ENCODE measurements around the gene RIN3. TPM values are rescaled to one million over a fixed set of nuclear protein-coding genes. Genes with fewer than 3 reads are reported as not detected.
"Not testable (repeated sequence)": the region's sequence is repeated elsewhere in the genome, so short reads cannot be mapped to it uniquely, and the experiment has no call there.

RIN3 gene
- total RNA-seq, 2 donors from 2014 or later: 8.8 to 41.6 TPM

DNA sequence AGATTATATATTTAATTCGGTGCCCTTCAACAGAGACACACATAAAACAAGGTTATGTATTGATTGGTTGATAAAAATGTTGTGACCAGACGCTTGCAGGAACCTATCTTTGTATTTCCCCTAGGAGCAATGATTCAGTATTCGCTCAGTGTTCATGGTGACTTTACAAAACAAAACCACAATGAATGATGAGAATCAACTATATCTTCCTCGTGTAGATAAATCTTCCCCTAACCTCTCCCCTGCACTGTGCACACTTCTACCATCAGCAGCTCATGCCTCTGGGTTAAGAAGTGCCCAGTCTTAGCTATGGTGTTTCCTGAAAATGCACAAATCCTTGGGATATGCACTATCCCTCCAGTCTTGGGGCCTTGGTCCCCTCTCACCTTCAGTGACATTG is 16.3 kb downstream of the RIN3 start:
- Histone ChIP-seq H3K27me3 (replicated peaks; ENCODE audit: insufficient read depth) (no peaks in the 10 kb centered on the region), H3K9me3 (no peaks in the 10 kb centered on the region), H3K4me3 (no peak overlapping the region), H3K4me1 (replicated peaks) (no peaks in the 10 kb centered on the region), H3K36me3 (no peaks in the 10 kb centered on the region), H3K27ac (no peak overlapping the region)
- 72% methylated on average over 4 of the region's 4 CpGs for WGBS
- intact Hi-C loops (cut with DNase I): no loop called here
- no peak for DNase-seq (ENCODE audit: low spot score)
- TF ChIP-seq POLR2AphosphoS5 (IDR thresholded peaks at IDR 0.05) (no peak), POLR2A (IDR thresholded peaks at IDR 0.05) (no peak)
- TF ChIP-seq, protein P1, sequence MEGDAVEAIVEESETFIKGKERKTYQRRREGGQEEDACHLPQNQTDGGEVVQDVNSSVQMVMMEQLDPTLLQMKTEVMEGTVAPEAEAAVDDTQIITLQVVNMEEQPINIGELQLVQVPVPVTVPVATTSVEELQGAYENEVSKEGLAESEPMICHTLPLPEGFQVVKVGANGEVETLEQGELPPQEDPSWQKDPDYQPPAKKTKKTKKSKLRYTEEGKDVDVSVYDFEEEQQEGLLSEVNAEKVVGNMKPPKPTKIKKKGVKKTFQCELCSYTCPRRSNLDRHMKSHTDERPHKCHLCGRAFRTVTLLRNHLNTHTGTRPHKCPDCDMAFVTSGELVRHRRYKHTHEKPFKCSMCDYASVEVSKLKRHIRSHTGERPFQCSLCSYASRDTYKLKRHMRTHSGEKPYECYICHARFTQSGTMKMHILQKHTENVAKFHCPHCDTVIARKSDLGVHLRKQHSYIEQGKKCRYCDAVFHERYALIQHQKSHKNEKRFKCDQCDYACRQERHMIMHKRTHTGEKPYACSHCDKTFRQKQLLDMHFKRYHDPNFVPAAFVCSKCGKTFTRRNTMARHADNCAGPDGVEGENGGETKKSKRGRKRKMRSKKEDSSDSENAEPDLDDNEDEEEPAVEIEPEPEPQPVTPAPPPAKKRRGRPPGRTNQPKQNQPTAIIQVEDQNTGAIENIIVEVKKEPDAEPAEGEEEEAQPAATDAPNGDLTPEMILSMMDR (IDR thresholded peaks at IDR 0.05): no peak

GRCh38 chr14:92531106-92531873 is 17.7 kb downstream of the RIN3 start:
- H3K27ac ChIP-seq: no peak overlapping the region

GRCh38 chr14:92532490-92533163 is 19.0 kb downstream of the RIN3 start:
- no peak for TF ChIP-seq POLR2A (IDR thresholded peaks at IDR 0.05)
- TF ChIP-seq, protein P1 (IDR thresholded peaks at IDR 0.05): no peak
- no peak for TF ChIP-seq POLR2AphosphoS5 (IDR thresholded peaks at IDR 0.05)
- WGBS: 62% methylated on average over 10 of the region's 10 CpGs
- DNase-seq (ENCODE audit: low spot score): no peak
- H3K27ac ChIP-seq: no peak overlapping the region
- H3K9me3 ChIP-seq: no peaks in the 10 kb centered on the region
- H3K27me3 ChIP-seq (replicated peaks; ENCODE audit: insufficient read depth): no peaks in the 10 kb centered on the region
- intact Hi-C loops (cut with DNase I): no loop called here
- H3K36me3 ChIP-seq: no peaks in the 10 kb centered on the region
- H3K4me1 ChIP-seq (replicated peaks): no peaks in the 10 kb centered on the region
- H3K4me3 ChIP-seq: no peak overlapping the region

More at GRCh38 chr14:92531106-92531873, 17.7 kb downstream of the RIN3 start:
- H3K9me3 ChIP-seq: no peaks in the 10 kb centered on the region
- no peak overlapping the region for H3K4me3 ChIP-seq
- no peak for DNase-seq (ENCODE audit: low spot score)
- no peaks in the 10 kb centered on the region for H3K36me3 ChIP-seq
- H3K4me1 ChIP-seq (replicated peaks): no peaks in the 10 kb centered on the region
- WGBS: 92% methylated on average over 16 of the region's 16 CpGs
- TF ChIP-seq, protein P1 (IDR thresholded peaks at IDR 0.05): no peak
- TF ChIP-seq POLR2A (IDR thresholded peaks at IDR 0.05): no peak
- no peak for TF ChIP-seq POLR2AphosphoS5 (IDR thresholded peaks at IDR 0.05)
- intact Hi-C loops (cut with DNase I): no loop called here
- no peaks in the 10 kb centered on the region for H3K27me3 ChIP-seq (replicated peaks; ENCODE audit: insufficient read depth)

- no peak for DNase-seq (ENCODE audit: low spot score)
- 39% methylated on average over 17 of the region's 17 CpGs for WGBS
- Histone ChIP-seq H3K27me3 (replicated peaks; ENCODE audit: insufficient read depth) (no peaks in the 10 kb centered on the region), H3K4me1 (replicated peaks) (peaks cover 4% of the 10 kb centered on the region), H3K4me3 (no peak overlapping the region), H3K27ac (no peak overlapping the region), H3K9me3 (no peaks in the 10 kb centered on the region), H3K36me3 (no peaks in the 10 kb centered on the region)
- intact Hi-C loops (cut with DNase I): no loop called here
- TF ChIP-seq POLR2AphosphoS5 (IDR thresholded peaks at IDR 0.05): no peak
- no peak for TF ChIP-seq POLR2A (IDR thresholded peaks at IDR 0.05)
- TF ChIP-seq, protein P1 (IDR thresholded peaks at IDR 0.05): no peak
These were observed 21.5 kb downstream of the RIN3 start for GRCh38 chr14:92534932-92535643.

DNA sequence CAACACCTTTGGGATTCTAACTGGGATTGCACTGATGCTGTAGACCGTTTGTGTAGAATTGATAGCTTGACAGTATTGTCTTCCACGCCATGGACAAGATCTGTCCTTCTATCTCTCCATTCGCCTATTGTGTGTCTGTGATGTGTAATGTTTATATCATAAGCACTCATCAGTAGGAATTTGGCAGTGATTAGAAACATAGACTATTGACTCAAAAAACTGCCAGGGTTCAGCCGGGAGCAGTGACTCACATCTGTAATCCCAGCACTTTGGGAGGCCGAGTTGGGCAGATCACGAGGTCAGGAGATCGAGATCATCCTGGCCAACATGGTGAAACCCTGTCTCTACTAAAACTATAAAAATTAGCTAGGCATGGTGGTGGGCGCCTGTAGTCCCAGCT is 22.6 kb downstream of the RIN3 start:
- 68% methylated on average over 8 of the region's 8 CpGs for WGBS
- intact Hi-C loops (cut with DNase I); H3K27me3 ChIP-seq (replicated peaks; ENCODE audit: insufficient read depth); H3K9me3 ChIP-seq; DNase-seq (ENCODE audit: low spot score); H3K36me3 ChIP-seq; H3K27ac ChIP-seq; H3K4me1 ChIP-seq (replicated peaks); H3K4me3 ChIP-seq: not testable (repeated sequence)

All from prostate gland (tissue), 2 donors.